RWPE2 (cell line): ENCODE measurements around the gene TRPM2.

Experiments
- ATAC-seq: fragments of 200-7000 bp; cut with Tn5 transposase; 3 replicates; pipeline ENCODE4 v1.9.1; 2021; ENCODE audit warnings: low read depth
- DNase-seq: peaks from one replicate; pipeline ENCODE4 v3.0.0-alpha.2; 2020; ENCODE audit warnings: low spot score
- H3K27ac ChIP-seq: fragments of 450-650 bp; 2 replicates; pipeline ENCODE4 v1.5.1; 2017; ENCODE audit warnings: mild to moderate bottlenecking; ENCODE audit not compliant: poor library complexity, severe bottlenecking
- H3K27me3 ChIP-seq: fragments of 250-450 bp; sonication (Bioruptor Pico); 2 replicates; pipeline ENCODE4 v1.5.1; 2021; ENCODE audit warnings: mild to moderate bottlenecking, moderate library complexity; ENCODE audit not compliant: insufficient read depth, poor library complexity, severe bottlenecking
- H3K36me3 ChIP-seq: fragments of 250-450 bp; sonication (Bioruptor Pico); 2 replicates; pipeline ENCODE4 v1.5.1; 2020; ENCODE audit warnings: low read depth, mild to moderate bottlenecking, moderate library complexity
- H3K4me1 ChIP-seq: fragments of 250-450 bp; sonication (Bioruptor Pico); 2 replicates; pipeline ENCODE4 v1.5.1; 2021; ENCODE audit warnings: mild to moderate bottlenecking, moderate library complexity; ENCODE audit not compliant: insufficient read depth, poor library complexity, severe bottlenecking
- H3K4me3 ChIP-seq: fragments of 250-450 bp; sonication (Bioruptor Pico); 2 replicates; pipeline ENCODE4 v1.5.1; 2021; ENCODE audit warnings: mild to moderate bottlenecking, moderate library complexity; ENCODE audit not compliant: severe bottlenecking
- H3K9me3 ChIP-seq: fragments of 250-450 bp; sonication (Bioruptor Pico); 2 replicates; pipeline ENCODE4 v1.5.1; 2021; ENCODE audit warnings: mild to moderate bottlenecking, moderate library complexity; ENCODE audit not compliant: severe bottlenecking
- TF ChIP-seq, protein P1 (sequence below): fragments of 450-650 bp; IDR thresholded peaks from one replicate; pipeline ENCODE4 v1.5.1; 2017; ENCODE audit warnings: mild to moderate bottlenecking, moderate library complexity; ENCODE audit not compliant: poor library complexity, severe bottlenecking

Gene TRPM2

DNA sequence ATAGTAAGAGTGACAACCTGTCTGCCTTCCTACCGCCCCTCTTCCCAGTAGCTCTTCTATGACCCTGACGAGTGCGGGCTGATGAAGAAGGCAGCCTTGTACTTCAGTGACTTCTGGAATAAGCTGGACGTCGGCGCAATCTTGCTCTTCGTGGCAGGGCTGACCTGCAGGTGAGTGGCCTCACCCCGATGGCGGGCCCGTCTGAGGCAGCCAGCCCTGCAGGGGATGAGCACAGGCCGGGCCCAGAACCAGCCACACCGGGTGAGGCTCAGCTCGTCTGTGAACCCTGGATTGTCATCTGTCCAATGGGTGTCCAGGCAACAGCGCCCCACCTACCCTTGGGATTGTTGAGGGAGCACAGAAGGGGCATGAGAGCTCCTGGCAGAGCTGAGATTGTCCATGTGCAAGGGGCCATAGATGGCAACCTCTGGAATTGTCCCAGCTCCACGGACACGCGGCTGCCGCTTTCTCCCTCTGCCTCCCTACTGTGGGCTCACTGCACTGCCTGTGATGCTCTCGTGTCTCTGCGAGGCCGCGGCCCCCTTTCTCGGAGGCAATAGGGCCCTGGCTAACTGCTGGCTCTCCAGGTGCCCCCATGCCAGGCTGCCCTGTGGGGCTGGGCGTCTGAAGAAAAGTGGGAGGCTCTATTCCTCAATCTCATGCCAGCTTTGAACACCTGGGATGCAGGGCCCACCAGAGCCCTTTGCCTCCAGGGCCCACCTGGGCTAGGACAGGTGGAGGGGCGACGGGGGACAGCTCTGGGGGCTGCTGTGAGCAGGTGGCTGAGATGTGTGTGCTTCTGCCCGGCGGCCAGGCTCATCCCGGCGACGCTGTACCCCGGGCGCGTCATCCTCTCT, 51.9 kb downstream of the TRPM2 start:
- Histone ChIP-seq H3K27me3 (no peaks in the 10 kb centered on the region), H3K9me3 (peaks cover 3% of the 10 kb centered on the region), H3K4me3 (no peak overlapping the region), H3K4me1 (no peaks in the 10 kb centered on the region), H3K36me3 (no peaks in the 10 kb centered on the region), H3K27ac (no peak overlapping the region)
- TF ChIP-seq, protein P1, sequence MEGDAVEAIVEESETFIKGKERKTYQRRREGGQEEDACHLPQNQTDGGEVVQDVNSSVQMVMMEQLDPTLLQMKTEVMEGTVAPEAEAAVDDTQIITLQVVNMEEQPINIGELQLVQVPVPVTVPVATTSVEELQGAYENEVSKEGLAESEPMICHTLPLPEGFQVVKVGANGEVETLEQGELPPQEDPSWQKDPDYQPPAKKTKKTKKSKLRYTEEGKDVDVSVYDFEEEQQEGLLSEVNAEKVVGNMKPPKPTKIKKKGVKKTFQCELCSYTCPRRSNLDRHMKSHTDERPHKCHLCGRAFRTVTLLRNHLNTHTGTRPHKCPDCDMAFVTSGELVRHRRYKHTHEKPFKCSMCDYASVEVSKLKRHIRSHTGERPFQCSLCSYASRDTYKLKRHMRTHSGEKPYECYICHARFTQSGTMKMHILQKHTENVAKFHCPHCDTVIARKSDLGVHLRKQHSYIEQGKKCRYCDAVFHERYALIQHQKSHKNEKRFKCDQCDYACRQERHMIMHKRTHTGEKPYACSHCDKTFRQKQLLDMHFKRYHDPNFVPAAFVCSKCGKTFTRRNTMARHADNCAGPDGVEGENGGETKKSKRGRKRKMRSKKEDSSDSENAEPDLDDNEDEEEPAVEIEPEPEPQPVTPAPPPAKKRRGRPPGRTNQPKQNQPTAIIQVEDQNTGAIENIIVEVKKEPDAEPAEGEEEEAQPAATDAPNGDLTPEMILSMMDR: no peak
- ATAC-seq (no peak), DNase-seq (no peak)

DNA sequence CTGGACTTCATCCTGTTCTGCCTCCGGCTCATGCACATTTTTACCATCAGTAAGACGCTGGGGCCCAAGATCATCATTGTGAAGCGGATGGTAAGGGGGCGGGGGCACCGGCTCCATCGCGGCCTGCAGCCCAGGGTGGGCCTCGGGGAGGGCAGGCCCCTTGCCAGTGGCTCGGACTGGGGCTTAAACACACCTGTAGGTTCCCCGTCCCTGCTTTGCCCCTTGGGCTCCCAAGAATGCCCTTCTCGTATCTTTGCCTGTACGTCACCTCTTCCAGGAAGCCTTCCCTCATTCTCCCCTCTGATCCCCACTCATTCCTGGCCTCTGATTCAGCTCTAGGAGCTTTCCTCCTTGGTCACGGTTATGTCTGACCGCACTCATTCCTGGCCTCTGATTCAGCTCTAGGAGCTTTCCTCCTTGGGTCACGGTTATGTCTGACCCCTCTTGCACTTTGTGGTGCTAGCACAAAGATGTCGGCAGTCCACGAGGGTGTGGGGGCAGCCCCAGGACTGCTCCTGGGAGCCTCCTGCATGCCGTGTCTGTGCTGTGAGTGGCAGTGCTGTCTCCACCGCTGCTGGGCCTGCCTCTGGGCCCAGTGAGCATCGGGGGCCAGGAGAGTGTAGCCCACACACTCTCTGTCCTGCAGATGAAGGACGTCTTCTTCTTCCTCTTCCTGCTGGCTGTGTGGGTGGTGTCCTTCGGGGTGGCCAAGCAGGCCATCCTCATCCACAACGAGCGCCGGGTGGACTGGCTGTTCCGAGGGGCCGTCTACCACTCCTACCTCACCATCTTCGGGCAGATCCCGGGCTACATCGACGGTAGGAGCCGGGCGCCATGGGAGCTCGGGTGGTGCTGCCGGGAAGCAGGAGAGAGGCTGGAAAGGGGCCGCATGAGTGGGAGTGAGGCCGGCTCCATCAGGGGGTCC, 52.8 kb downstream of the TRPM2 start:
- no peaks in the 10 kb centered on the region for H3K36me3 ChIP-seq

DNA sequence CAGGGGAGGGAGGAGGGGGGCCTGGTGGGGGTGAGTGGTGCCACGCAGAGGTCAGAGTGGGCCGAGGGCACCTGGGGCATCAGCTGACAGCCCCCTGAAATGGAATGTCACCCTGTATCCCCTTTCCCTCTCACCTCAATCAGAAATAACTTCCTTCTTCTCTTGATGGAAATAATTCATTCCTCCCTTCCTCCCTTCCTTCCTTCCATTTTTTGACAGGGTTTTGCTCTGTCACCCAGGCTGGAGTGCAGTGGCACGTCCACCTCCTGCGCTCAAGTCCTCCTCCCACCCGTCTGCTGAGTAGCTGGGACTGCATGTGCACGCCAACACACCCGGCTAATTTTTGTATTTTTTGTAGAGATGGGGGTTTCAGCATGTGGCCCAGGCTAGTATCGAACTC, 53.5 kb downstream of the TRPM2 start:
- DNase-seq (no peak), ATAC-seq (no peak)
- Histone ChIP-seq H3K27me3 (no peaks in the 10 kb centered on the region), H3K36me3 (no peaks in the 10 kb centered on the region), H3K27ac (no peak overlapping the region), H3K9me3 (peaks cover 3% of the 10 kb centered on the region), H3K4me1 (no peaks in the 10 kb centered on the region), H3K4me3 (no peak overlapping the region)
- TF ChIP-seq, protein P1: no peak

More for the DNA sequence above, 52.8 kb downstream of the TRPM2 start:
- ATAC-seq: peak; percentile 58; the same call in 2 of the 3 replicates
- Histone ChIP-seq H3K4me1 (no peaks in the 10 kb centered on the region), H3K4me3 (no peak overlapping the region), H3K9me3 (peaks cover 3% of the 10 kb centered on the region), H3K27me3 (no peaks in the 10 kb centered on the region), H3K27ac (no peak overlapping the region)
- DNase-seq: no peak
- TF ChIP-seq, protein P1: no peak

DNA sequence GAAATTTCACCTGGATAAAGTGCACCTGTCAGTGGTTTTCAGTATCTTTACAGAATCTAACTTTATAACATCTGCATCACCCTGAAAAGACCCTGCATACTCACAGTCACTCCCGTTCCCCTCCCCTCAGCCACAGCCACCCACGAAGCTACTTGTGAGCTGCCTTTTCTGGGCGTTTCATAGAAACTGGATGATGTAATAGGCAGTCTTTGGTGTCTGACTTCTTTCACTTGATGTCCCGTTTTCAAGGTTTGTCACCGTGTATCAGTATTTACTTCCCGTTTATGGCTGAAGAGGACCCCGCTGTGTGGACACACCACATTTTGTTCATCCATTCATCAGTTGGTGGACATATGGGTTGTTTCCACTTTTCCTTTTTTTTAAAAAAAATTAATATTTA, 54.1 kb downstream of the TRPM2 start:
- DNase-seq (no peak), ATAC-seq (no peak)
- Histone ChIP-seq H3K27ac (no peak overlapping the region), H3K4me1 (no peaks in the 10 kb centered on the region), H3K9me3 (peaks cover 3% of the 10 kb centered on the region), H3K27me3 (no peaks in the 10 kb centered on the region), H3K36me3 (no peaks in the 10 kb centered on the region), H3K4me3 (no peak overlapping the region)
- TF ChIP-seq, protein P1: no peak
